Measurements from ENCODE around the gene DSE.

Gene DSE

DNA sequence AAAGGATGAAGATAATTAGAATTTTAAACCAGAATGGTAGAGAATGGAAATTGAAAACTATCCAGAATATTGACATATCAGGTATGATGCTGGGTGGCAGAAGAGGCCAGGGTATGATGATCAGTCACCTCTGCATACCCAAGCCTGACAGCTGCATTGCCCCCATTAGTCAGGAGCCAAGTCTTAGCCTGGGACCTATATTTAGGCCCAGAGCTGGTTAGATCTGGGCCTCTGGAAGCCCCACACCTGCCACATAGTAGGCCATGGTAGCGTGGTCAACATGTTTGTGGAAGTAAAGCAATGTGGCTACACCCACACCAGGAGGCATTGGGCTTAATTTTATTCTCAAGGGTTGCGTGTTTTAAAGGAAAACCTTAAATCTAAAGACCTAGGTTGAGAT, 58.4 kb downstream of the DSE start:
- H3K4me3 ChIP-seq (ENCODE audit: low read depth, low read length): no peak overlapping the region
- TF ChIP-seq, protein P1, sequence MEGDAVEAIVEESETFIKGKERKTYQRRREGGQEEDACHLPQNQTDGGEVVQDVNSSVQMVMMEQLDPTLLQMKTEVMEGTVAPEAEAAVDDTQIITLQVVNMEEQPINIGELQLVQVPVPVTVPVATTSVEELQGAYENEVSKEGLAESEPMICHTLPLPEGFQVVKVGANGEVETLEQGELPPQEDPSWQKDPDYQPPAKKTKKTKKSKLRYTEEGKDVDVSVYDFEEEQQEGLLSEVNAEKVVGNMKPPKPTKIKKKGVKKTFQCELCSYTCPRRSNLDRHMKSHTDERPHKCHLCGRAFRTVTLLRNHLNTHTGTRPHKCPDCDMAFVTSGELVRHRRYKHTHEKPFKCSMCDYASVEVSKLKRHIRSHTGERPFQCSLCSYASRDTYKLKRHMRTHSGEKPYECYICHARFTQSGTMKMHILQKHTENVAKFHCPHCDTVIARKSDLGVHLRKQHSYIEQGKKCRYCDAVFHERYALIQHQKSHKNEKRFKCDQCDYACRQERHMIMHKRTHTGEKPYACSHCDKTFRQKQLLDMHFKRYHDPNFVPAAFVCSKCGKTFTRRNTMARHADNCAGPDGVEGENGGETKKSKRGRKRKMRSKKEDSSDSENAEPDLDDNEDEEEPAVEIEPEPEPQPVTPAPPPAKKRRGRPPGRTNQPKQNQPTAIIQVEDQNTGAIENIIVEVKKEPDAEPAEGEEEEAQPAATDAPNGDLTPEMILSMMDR (IDR thresholded peaks at IDR 0.05; ENCODE audit: insufficient read depth, low read depth, low read length, missing control alignments): no peak
- no peak for DNase-seq (ENCODE audit: low read depth)

DNA sequence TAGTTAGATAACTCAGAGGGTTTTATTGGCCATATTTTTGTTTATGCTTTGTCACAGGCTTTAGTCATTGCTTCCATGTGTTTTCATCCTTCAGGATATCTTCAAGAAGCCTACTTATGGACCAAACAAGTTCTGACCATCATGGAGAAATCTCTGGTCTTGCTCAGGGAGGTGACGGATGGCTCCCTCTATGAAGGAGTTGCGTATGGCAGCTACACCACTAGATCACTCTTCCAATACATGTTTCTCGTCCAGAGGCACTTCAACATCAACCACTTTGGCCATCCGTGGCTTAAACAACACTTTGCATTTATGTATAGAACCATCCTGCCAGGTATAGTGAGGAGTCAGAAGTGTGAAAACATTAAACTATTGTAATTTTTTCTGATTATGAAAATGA, 60.1 kb downstream of the DSE start:
- no peak for DNase-seq (ENCODE audit: low read depth)
- H3K4me3 ChIP-seq (ENCODE audit: low read depth, low read length): no peak overlapping the region
- TF ChIP-seq, protein P1 (IDR thresholded peaks at IDR 0.05; ENCODE audit: insufficient read depth, low read depth, low read length, missing control alignments): no peak

DNA sequence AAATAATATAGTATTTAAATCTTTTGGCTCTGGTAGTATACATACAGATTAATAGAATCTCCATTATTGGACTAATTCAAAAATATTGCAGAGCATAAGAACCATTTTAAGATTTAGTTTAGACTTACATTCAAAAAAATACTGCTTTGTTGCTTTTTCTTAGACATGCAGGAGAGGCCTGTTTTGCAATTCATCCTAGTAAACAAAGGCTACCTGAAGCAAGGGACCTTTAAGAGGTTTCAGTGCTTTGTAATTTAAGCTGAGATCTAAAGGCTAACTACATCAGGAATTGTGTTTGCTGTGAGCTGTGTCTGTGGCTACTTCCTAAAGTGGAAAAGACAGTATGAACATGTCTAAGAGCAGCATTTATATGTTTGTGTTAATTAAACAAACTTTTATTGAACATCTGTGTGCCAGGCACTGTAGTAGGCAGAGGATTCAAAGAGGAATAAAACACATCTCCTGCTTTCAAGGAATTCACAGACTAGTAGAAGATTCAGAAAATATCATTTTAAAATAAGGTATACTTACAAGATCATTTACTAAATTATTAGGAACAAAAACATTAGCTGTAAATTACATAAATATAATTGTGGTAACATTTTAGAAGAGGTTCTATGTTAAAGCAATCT, 61.3 kb downstream of the DSE start:
- TF ChIP-seq, protein P1 (IDR thresholded peaks at IDR 0.05; ENCODE audit: insufficient read depth, low read depth, low read length, missing control alignments): no peak
- H3K4me3 ChIP-seq (ENCODE audit: low read depth, low read length): no peak overlapping the region
- no peak for DNase-seq (ENCODE audit: low read depth)

DNA sequence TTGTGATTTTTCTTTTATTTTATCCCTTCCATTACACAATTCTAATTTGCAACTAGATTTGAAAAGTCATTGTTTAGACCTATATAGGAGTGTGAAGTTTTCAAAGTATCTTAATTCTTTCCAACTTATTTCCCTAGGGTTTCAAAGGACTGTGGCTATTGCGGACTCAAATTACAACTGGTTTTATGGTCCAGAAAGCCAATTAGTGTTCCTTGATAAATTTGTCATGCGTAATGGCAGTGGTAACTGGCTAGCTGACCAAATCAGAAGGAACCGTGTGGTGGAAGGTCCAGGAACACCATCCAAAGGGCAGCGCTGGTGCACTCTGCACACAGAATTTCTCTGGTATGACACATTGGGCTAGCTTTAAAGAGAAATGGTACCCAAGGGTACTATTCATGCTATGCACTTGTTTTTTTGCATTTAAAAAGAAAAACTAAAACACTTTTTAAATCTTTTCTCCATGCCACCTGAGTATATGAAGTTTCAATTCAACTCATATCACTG, 62.5 kb downstream of the DSE start:
- TF ChIP-seq, protein P1 (IDR thresholded peaks at IDR 0.05; ENCODE audit: insufficient read depth, low read depth, low read length, missing control alignments): no peak
- no peak for DNase-seq (ENCODE audit: low read depth)
- no peak overlapping the region for H3K4me3 ChIP-seq (ENCODE audit: low read depth, low read length)

DNA sequence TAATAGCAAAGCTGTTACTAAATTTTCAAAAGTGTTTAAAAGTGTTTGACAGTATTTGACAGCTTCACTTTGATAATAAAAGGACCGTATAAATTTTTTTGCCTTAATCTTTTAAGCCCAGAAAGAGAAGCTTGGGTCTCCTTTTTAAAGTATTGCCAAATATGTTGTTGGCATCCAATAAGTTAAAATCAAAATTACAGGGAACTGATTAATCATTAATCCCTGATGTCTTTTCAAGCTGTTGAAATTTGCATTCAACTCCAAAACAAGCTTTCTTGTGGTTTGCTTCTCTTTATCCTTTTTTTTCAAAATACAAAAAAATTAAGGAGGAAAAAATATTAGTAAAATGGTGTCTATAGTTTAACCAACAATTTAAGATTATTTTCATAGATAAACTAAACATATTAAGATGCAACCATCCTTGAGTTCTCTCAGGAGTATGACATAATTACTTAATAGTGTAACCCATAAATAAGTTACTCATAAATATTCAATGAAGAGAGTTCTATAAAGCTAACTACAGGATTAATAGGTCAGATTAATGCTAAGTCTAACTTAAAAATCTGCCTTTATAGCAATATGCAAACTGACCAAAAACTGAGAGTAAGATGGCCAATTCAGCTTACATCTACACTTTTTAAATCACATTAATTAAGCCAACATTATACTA, 63.4 kb downstream of the DSE start:
- no peak overlapping the region for H3K4me3 ChIP-seq (ENCODE audit: low read depth, low read length)
- no peak for DNase-seq (ENCODE audit: low read depth)
- TF ChIP-seq, protein P1 (IDR thresholded peaks at IDR 0.05; ENCODE audit: insufficient read depth, low read depth, low read length, missing control alignments): no peak

DNA sequence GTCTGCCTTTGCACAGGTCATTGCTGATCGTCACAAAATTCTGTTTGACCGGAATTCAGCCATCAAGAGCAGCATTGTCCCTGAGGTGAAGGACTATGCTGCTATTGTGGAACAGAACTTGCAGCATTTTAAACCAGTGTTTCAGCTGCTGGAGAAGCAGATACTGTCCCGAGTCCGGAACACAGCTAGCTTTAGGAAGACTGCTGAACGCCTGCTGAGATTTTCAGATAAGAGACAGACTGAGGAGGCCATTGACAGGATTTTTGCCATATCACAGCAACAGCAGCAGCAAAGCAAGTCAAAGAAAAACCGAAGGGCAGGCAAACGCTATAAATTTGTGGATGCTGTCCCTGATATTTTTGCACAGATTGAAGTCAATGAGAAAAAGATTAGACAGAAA, 65.8 kb downstream of the DSE start:
- DNase-seq (ENCODE audit: low read depth): no peak
- TF ChIP-seq, protein P1 (IDR thresholded peaks at IDR 0.05; ENCODE audit: insufficient read depth, low read depth, low read length, missing control alignments): no peak
- H3K4me3 ChIP-seq (ENCODE audit: low read depth, low read length): no peak overlapping the region
